Measurements from ENCODE around the gene FOXK2.

GRCh38 chr17:82590216-82590615, 70.7 kb downstream of the FOXK2 start:
- TF ChIP-seq, protein P1, sequence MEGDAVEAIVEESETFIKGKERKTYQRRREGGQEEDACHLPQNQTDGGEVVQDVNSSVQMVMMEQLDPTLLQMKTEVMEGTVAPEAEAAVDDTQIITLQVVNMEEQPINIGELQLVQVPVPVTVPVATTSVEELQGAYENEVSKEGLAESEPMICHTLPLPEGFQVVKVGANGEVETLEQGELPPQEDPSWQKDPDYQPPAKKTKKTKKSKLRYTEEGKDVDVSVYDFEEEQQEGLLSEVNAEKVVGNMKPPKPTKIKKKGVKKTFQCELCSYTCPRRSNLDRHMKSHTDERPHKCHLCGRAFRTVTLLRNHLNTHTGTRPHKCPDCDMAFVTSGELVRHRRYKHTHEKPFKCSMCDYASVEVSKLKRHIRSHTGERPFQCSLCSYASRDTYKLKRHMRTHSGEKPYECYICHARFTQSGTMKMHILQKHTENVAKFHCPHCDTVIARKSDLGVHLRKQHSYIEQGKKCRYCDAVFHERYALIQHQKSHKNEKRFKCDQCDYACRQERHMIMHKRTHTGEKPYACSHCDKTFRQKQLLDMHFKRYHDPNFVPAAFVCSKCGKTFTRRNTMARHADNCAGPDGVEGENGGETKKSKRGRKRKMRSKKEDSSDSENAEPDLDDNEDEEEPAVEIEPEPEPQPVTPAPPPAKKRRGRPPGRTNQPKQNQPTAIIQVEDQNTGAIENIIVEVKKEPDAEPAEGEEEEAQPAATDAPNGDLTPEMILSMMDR (IDR thresholded peaks at IDR 0.05 in 4 of 5, conservative IDR thresholded peaks at IDR 0.05 in 1 of 5) = no peak
- TF ChIP-seq POLR2A (IDR thresholded peaks at IDR 0.05) = no peak

All from gastrocnemius medialis (tissue), 4 donors.